ENCODE data around the gene SFMBT2. TPM values are rescaled to one million over a fixed set of nuclear protein-coding genes. Genes with fewer than 3 reads are reported as not detected.

The SFMBT2 gene
- total and polyA plus RNA-seq, 2 of the 4 experiments (the other 2 are of a cell fraction): 0.70 to 1.3 TPM

- intact Hi-C loops (cut with micrococcal nuclease) (no loop called here), dilution Hi-C loops (cut with HindIII; ENCODE audit: low sequenced_read_pairs, unreplicated experiment) (no loop called here), in situ Hi-C loops (cut with MboI; ENCODE audit: low sequenced_read_pairs) (no loop called here)
- Histone ChIP-seq H3K4me3 (ENCODE audit: insufficient read depth, low read depth, low read length) (no peak overlapping the region), H3K4me1 (ENCODE audit: control insufficient read depth, insufficient read depth, low read length) (no peaks in the 10 kb centered on the region), H3K23ac (ENCODE audit: low read depth, low read length) (no peak overlapping the region), H3K9ac (ENCODE audit: low read depth, low read length) (no peak overlapping the region), H4K8ac (ENCODE audit: low read depth in 2 of 2, low read length in 2 of 2) (no peak overlapping the region), H2BK120ac (ENCODE audit: low read depth, low read length) (no peak overlapping the region), H2AFZ (replicated peaks; ENCODE audit: low read length, poor library complexity) (no peak overlapping the region), H3K9me1 (ENCODE audit: insufficient read depth, low read length) (no peaks in the 10 kb centered on the region), H3K27ac (ENCODE audit: insufficient read depth, low read length) (no peak overlapping the region), H3K9me3 (ENCODE audit: control insufficient read depth, insufficient read depth, low read length) (no peaks in the 10 kb centered on the region), H3K14ac (replicated peaks; ENCODE audit: low read depth, low read length) (no peak overlapping the region), H3K4ac (ENCODE audit: low read depth, low read length) (no peak overlapping the region), H4K5ac (ENCODE audit: low read depth, low read length) (no peak overlapping the region), H2BK5ac (ENCODE audit: low read depth, low read length, poor library complexity, severe bottlenecking) (no peak overlapping the region), H3K4me2 (ENCODE audit: low read depth, low read length) (no peak overlapping the region), H3K56ac (ENCODE audit: extremely low read depth, insufficient read depth, low read length) (no peak overlapping the region), H2BK20ac (ENCODE audit: low read depth, low read length) (no peak overlapping the region), H2AK9ac (replicated peaks; ENCODE audit: low read depth, low read length, poor library complexity) (no peak overlapping the region), H4K91ac (ENCODE audit: insufficient read depth, low read depth, low read length) (no peak overlapping the region), H3K36me3 (ENCODE audit: control insufficient read depth, insufficient read depth, low read length) (no peaks in the 10 kb centered on the region), H3K27me3 (ENCODE audit: control insufficient read depth, insufficient read depth, low read length) (no peaks in the 10 kb centered on the region), H2AK5ac (ENCODE audit: low read depth, low read length) (no peak overlapping the region), H3K18ac (ENCODE audit: low read depth, low read length) (no peak overlapping the region), H2BK15ac (ENCODE audit: low read depth, low read length) (no peak overlapping the region), H4K20me1 (ENCODE audit: insufficient read depth, low read length) (no peaks in the 10 kb centered on the region), H3K79me1 (ENCODE audit: low read depth in 1 of 2, low read length in 2 of 2) (no peaks in the 10 kb centered on the region)
- WGBS, 2 experiments (ENCODE audit: extremely low coverage in 2 of 2, insufficient read length in 1 of 2): no CpG with 5 or more reads among the region's 1 CpG
- CTCF ChIA-PET: no interaction called here
- BruUV-seq (replicated peaks): no TSS peak
- DNase-seq (no peak), ATAC-seq (ENCODE audit: low read depth) (no peak)
- no peak for TF ChIP-seq SMC3 (IDR thresholded peaks at IDR 0.05; ENCODE audit: low read depth, low read length)
- no peak for TF ChIP-seq FOS (IDR thresholded peaks at IDR 0.05; ENCODE audit: low read depth, low read length)
- no peak for TF ChIP-seq CHD1 (IDR thresholded peaks at IDR 0.05; ENCODE audit: low read depth, low read length)
- TF ChIP-seq MAFK (IDR thresholded peaks at IDR 0.05; ENCODE audit: low read depth, low read length): no peak
- TF ChIP-seq CEBPB (IDR thresholded peaks at IDR 0.05; ENCODE audit: low read depth, low read length): no peak
- TF ChIP-seq MAZ (IDR thresholded peaks at IDR 0.05; ENCODE audit: borderline replicate concordance, low read depth, low read length): no peak
- TF ChIP-seq, protein P1, sequence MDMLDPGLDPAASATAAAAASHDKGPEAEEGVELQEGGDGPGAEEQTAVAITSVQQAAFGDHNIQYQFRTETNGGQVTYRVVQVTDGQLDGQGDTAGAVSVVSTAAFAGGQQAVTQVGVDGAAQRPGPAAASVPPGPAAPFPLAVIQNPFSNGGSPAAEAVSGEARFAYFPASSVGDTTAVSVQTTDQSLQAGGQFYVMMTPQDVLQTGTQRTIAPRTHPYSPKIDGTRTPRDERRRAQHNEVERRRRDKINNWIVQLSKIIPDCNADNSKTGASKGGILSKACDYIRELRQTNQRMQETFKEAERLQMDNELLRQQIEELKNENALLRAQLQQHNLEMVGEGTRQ (IDR thresholded peaks at IDR 0.05; ENCODE audit: low read depth, low read length): no peak
- TF ChIP-seq MXI1 (IDR thresholded peaks at IDR 0.05; ENCODE audit: borderline replicate concordance, low read depth, low read length): no peak
- POLR2A ChIA-PET (ENCODE audit: unreplicated experiment): no interaction called here
Measured at GRCh38 chr10:7205656-7206055, 205.2 kb downstream of the SFMBT2 start.

All from IMR-90 (cell line).